ENCODE data around the gene UQCRC2. TPM values are rescaled to one million over a fixed set of nuclear protein-coding genes. Genes with fewer than 3 reads are reported as not detected.
A peak's percentile ranks its signal among the peaks of the same experiment; 100 is the strongest.
"Not testable (repeated sequence)": the region's sequence is repeated elsewhere in the genome, so short reads cannot be mapped to it uniquely, and the experiment has no call there.

The UQCRC2 gene
- total RNA-seq: 100 to 1,000 TPM; 179 to 220 (median 205) TPM
- 100 to 1,000 TPM; 260 to 453 (median 320) TPM for polyA plus RNA-seq

DNA sequence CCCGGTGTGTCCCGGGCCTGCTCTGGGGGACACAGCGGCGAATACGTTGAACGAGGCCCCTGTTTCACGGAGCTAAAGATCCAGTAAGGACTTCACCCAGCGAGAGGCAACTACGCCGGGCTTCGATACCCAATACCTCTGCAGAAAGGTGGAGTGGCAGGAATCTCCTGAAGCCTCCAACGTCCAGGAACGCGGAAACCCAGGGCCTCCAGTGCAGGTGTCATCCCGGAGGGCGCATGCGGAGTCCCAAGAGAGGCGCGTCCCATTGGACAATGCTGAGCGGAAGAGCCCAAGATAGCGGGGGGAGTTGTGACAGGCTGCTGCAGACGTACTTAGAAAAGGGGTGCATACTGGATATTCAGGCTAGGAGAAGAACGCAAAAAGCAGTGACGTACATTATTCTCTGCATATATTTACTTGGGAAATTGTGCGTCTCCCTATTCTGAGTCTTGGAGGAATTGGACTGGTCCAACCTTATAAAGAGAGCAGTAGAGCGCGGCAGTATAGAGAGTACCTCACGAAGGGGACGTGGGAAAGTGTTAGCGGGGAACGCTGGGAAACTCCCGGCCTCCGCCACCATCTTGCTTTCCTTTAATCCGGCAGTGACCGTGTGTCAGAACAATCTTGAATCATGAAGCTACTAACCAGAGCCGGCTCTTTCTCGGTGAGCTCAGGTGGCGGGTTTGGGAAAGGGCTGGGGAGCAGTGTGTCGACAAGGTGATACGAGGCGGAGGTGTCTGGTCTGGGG, at the start of gene UQCRC2:
Gene UQCRC2, plus strand, starts transcription at position 569 of the 748 bp plus-strand sequence. Its CDS starts 63 bp downstream, at position 632.
- H3K4me3 ChIP-seq: peak within 1 kb of the TSS; percentile 78 to 91 (median 82)
- H3K9me3 ChIP-seq: no peaks in the 10 kb centered on the region
- intact Hi-C loops (cut with DNase I): loop anchor here (2.0 to 5.0 kb wide), 3 partner anchors 236 to 351 kb away; partner anchors contain the start of gene POLR3E
- DNase-seq: peak; percentile 93
- H3K36me3 ChIP-seq: peaks cover 5 to 23% (median 8%) of the 10 kb centered on the region in 4 donors
- peaks cover 0 to 44% (median 36%) of the 10 kb centered on the region in 4 donors for H3K4me1 ChIP-seq
- 0% methylated on average over 41 of the region's 41 CpGs for WGBS, 2 donors
- H3K27ac ChIP-seq: peak within 1 kb of the TSS; percentile 88 to 95 (median 90)
- TF ChIP-seq POLR2A (IDR thresholded peaks at IDR 0.05) (peak; percentile 59 to 90), EP300 (IDR thresholded peaks at IDR 0.05) (no peak), POLR2AphosphoS5 (IDR thresholded peaks at IDR 0.05) (peak; percentile 89 to 93 (median 92))
- TF ChIP-seq, protein P1, sequence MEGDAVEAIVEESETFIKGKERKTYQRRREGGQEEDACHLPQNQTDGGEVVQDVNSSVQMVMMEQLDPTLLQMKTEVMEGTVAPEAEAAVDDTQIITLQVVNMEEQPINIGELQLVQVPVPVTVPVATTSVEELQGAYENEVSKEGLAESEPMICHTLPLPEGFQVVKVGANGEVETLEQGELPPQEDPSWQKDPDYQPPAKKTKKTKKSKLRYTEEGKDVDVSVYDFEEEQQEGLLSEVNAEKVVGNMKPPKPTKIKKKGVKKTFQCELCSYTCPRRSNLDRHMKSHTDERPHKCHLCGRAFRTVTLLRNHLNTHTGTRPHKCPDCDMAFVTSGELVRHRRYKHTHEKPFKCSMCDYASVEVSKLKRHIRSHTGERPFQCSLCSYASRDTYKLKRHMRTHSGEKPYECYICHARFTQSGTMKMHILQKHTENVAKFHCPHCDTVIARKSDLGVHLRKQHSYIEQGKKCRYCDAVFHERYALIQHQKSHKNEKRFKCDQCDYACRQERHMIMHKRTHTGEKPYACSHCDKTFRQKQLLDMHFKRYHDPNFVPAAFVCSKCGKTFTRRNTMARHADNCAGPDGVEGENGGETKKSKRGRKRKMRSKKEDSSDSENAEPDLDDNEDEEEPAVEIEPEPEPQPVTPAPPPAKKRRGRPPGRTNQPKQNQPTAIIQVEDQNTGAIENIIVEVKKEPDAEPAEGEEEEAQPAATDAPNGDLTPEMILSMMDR (IDR thresholded peaks at IDR 0.05): no peak
- no peaks in the 10 kb centered on the region for H3K27me3 ChIP-seq

- H3K9me3 ChIP-seq; H3K36me3 ChIP-seq; H3K27me3 ChIP-seq; H3K4me3 ChIP-seq; H3K4me1 ChIP-seq; DNase-seq; H3K27ac ChIP-seq; intact Hi-C loops (cut with DNase I): not testable (repeated sequence)
- WGBS, 2 donors: 38 to 69% methylated on average over 4 of the region's 4 CpGs
These were observed 20.5 kb upstream of the UQCRC2 start for GRCh38 chr16:21932650-21933049.

- H3K4me1 ChIP-seq; H3K9me3 ChIP-seq; H3K36me3 ChIP-seq; H3K4me3 ChIP-seq; H3K27me3 ChIP-seq; DNase-seq; intact Hi-C loops (cut with DNase I); H3K27ac ChIP-seq: not testable (repeated sequence)
- 13 to 60% methylated on average over 4 of the region's 4 CpGs for WGBS, 2 donors
These were observed 19.8 kb upstream of the UQCRC2 start for GRCh38 chr16:21933316-21933715.

- H3K36me3 ChIP-seq; DNase-seq; H3K9me3 ChIP-seq; H3K4me3 ChIP-seq; H3K4me1 ChIP-seq; H3K27me3 ChIP-seq; H3K27ac ChIP-seq; intact Hi-C loops (cut with DNase I): not testable (repeated sequence)
- WGBS, 2 donors: 78 to 90% methylated on average over 4 of the region's 4 CpGs
These were observed 19.4 kb upstream of the UQCRC2 start for GRCh38 chr16:21933790-21934189.

GRCh38 chr16:21936216-21936615, 16.9 kb upstream of the UQCRC2 start:
- H3K9me3 ChIP-seq; H3K27me3 ChIP-seq; H3K27ac ChIP-seq; H3K36me3 ChIP-seq; H3K4me1 ChIP-seq; H3K4me3 ChIP-seq; DNase-seq; intact Hi-C loops (cut with DNase I): not testable (repeated sequence)
- 78 to 79% methylated on average over 6 of the region's 6 CpGs for WGBS, 2 donors

- DNase-seq: no peak
- no peaks in the 10 kb centered on the region for H3K9me3 ChIP-seq
- H3K27ac ChIP-seq: no peak overlapping the region
- no peaks in the 10 kb centered on the region for H3K4me1 ChIP-seq
- intact Hi-C loops (cut with DNase I): no loop called here
- no peaks in the 10 kb centered on the region for H3K36me3 ChIP-seq
- H3K27me3 ChIP-seq: peaks cover 0 to 4% (median 0%) of the 10 kb centered on the region in 3 donors
- TF ChIP-seq, protein P1 (IDR thresholded peaks at IDR 0.05): no peak
- no peak for TF ChIP-seq EP300 (IDR thresholded peaks at IDR 0.05)
- no peak for TF ChIP-seq POLR2A (IDR thresholded peaks at IDR 0.05)
- no peak for TF ChIP-seq POLR2AphosphoS5 (IDR thresholded peaks at IDR 0.05)
- no peak overlapping the region for H3K4me3 ChIP-seq
These were observed 15.8 kb upstream of the UQCRC2 start for GRCh38 chr16:21937336-21937829.

- H3K36me3 ChIP-seq: no peaks in the 10 kb centered on the region
- H3K4me3 ChIP-seq: no peak overlapping the region
- no peaks in the 10 kb centered on the region for H3K27me3 ChIP-seq
- TF ChIP-seq, protein P1 (IDR thresholded peaks at IDR 0.05): no peak
- no peak for TF ChIP-seq POLR2A (IDR thresholded peaks at IDR 0.05)
- TF ChIP-seq POLR2AphosphoS5 (IDR thresholded peaks at IDR 0.05): no peak
- no peak for TF ChIP-seq EP300 (IDR thresholded peaks at IDR 0.05)
- intact Hi-C loops (cut with DNase I): no loop called here
- H3K4me1 ChIP-seq: no peaks in the 10 kb centered on the region
- DNase-seq: no peak
- 96% methylated on average over 1 of the region's 1 CpG for WGBS, 2 donors
- H3K9me3 ChIP-seq: no peaks in the 10 kb centered on the region
- H3K27ac ChIP-seq: no peak overlapping the region
These were observed 12.6 kb upstream of the UQCRC2 start for GRCh38 chr16:21940570-21940969.
